Glomerular endothelial cell (primary cell): ENCODE measurements around the gene TET2. TPM values are rescaled to one million over a fixed set of nuclear protein-coding genes. Genes with fewer than 3 reads are reported as not detected.

Experiments used
- DNase-seq: peaks from one replicate; pipeline ENCODE4 v3.0.0-alpha.2; 2011; ENCODE audit warnings: low read depth, low spot score; ENCODE audit errors: extremely low read depth
- total RNA-seq: library from RNA; depleted of rRNA; stranded (reverse); fragments of >200 nt; gene quantifications from 2 replicates; pipeline ENCODE4 v1.2.3, GENCODE V29; 2015

Gene TET2
- total RNA-seq, 1 donor from 2014 or later, result 15.5 TPM

DNA sequence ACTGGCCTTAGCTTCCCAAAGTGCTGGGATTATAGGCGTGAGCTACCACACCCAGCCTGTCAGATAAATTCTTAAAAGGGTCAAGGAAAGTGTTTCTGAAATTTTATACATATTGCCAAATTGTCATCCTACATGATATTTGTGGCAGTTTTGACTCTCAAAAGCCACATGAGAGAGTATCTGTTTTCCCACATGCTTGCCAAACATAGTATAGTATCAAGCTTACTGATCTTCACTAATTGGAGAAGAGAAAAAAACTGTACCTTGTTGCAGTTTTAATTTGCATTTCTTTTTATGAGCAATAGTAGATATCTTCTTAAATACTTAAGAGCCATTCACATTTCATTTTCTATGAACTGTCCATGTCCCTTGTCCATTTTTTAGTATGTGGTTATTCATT lies 83.6 kb downstream of the TET2 start:
- DNase-seq, result no peak

- no peak for DNase-seq
These were observed 85.7 kb downstream of the TET2 start for GRCh38 chr4:105232374-105232773.

DNA sequence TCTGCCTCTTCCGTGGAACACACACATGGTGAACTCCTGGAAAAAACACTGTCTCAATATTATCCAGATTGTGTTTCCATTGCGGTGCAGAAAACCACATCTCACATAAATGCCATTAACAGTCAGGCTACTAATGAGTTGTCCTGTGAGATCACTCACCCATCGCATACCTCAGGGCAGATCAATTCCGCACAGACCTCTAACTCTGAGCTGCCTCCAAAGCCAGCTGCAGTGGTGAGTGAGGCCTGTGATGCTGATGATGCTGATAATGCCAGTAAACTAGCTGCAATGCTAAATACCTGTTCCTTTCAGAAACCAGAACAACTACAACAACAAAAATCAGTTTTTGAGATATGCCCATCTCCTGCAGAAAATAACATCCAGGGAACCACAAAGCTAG lies 87.9 kb downstream of the TET2 start:
- DNase-seq, result no peak

GRCh38 chr4:105236202-105236915 lies 89.7 kb downstream of the TET2 start:
- no peak for DNase-seq

DNA sequence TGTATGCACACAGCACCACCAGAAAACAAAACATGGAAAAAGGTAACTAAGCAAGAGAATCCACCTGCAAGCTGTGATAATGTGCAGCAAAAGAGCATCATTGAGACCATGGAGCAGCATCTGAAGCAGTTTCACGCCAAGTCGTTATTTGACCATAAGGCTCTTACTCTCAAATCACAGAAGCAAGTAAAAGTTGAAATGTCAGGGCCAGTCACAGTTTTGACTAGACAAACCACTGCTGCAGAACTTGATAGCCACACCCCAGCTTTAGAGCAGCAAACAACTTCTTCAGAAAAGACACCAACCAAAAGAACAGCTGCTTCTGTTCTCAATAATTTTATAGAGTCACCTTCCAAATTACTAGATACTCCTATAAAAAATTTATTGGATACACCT lies 90.2 kb downstream of the TET2 start:
- no peak for DNase-seq

GRCh38 chr4:105240037-105240436 lies 93.4 kb downstream of the TET2 start:
- no peak for DNase-seq

GRCh38 chr4:105241451-105241850 lies 94.8 kb downstream of the TET2 start:
- DNase-seq, result no peak

DNA sequence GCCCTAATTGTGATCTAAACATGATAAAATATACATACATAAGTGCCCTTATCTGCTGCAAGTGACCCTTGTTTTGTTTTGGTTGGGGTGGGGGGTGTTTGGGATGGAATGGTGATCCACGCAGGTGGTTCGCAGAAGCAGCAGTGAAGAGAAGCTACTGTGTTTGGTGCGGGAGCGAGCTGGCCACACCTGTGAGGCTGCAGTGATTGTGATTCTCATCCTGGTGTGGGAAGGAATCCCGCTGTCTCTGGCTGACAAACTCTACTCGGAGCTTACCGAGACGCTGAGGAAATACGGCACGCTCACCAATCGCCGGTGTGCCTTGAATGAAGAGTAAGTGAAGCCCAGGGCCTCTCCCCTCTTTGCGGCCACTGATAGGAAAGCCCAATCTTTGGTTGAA lies 96.8 kb downstream of the TET2 start:
- DNase-seq, result no peak

GRCh38 chr4:105246712-105247111 lies 100.0 kb downstream of the TET2 start:
- no peak for DNase-seq

DNA sequence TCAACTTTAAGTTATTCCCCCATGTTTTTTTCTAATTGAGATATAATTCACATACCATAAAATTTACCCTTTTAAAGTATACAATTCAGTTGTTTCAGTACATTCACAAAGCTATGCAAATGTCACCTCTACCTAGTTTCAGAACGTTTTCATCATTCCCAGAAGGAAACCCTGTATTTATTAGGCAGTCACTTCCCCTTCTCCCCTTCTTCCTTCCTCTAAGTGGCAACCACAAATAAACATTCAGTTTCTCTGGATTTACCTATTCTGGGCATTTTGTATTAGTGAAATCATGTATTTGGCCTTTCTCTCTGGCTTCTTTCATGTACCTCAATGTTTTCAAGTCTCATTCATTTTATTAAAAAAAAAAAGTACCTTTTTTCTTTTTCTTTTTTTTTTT lies 101.9 kb downstream of the TET2 start:
- no peak for DNase-seq

DNA sequence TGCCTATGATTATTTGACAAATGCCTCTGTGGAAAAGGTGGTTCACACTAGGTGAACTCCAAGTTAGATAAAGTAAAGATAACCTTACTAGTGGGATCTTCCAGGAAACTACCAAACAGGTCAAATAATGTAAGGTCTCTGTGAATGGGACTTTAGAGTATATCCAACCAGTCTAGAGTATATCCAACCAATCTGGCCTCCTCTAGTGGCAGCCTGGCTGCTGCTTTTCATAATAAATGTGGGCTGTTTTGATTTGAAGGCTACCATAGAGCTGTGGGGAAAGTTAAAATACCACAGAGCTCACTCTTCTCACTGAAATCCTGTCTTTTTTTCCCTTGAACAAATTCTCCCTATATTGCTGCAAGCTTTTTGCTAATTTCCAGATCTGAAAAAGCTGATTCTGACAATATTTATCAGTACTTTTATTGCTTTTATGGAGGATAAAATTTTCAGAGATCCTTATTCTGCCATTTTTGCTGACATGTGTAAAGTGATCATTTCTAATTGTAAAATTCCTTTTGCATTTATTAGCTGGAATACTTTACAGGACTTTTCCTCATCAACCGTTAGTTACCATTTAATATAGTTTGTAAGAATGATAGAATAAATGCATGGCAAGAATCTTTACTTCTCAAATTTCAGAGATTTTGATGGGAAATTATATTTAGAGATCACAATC lies 111.3 kb downstream of the TET2 start:
- no peak for DNase-seq

GRCh38 chr4:105265689-105266088 lies 119.0 kb downstream of the TET2 start:
- DNase-seq, result no peak

- no peak for DNase-seq
These were observed 120.6 kb downstream of the TET2 start for GRCh38 chr4:105267280-105267679.

DNA sequence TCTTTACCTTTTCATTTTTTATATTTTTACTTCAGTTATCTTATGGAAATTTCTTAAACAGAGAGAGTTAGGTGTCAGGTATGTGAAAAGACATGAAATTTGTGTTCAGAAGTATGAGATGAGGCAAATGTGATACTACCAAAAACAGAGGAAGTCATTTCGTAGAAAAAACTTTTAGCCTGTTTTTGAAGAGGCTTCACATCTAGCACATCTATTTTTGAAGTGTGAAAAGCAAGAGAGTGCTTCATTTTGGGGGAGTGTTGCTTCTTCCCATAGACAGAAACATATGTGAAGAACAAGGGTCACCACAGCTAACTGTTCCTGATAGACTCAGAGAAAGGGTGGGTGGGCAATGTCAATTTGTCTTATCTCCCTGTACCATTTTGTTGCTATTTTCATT lies 125.3 kb downstream of the TET2 start:
- DNase-seq, result no peak

GRCh38 chr4:105273230-105273629 lies 126.6 kb downstream of the TET2 start:
- DNase-seq, result no peak

DNA sequence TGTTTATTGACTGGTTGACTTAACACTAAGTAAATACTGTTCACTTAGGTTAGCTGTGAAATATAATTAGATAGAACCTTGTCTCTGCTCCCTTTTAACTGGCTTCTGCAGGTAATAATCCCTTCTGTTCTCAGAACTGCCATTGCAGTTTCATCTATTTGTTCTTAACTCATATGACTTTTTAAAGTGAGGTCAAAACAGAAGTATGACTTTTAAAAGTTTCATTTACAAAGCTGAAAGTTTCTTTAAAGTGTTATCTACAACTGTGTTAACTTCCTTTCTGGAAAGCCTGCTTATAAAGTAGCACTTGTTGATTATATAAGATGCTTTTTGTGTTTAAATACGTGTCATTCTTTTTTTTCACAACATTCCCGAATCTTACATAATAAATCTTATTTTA lies 127.4 kb downstream of the TET2 start:
- DNase-seq, result no peak

DNA sequence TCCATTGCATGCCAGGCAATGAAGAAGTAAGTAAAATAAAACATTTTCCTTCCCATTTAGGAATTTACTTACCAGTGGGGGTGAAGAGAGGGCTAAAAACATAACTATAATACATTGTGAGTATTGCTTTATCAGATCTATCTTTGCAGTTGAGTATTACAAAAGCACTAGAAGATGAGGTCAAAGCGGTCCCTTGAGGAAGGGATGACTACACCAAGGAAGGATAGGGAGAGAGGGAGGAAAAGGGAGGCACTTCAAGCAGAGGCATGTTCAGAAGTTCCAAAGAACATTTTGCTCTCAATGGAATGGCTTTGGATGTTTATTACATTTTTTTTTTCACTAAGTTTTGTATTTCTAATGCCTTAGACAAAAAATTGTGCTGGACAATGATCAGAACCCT lies 127.8 kb downstream of the TET2 start:
- DNase-seq, result no peak

DNA sequence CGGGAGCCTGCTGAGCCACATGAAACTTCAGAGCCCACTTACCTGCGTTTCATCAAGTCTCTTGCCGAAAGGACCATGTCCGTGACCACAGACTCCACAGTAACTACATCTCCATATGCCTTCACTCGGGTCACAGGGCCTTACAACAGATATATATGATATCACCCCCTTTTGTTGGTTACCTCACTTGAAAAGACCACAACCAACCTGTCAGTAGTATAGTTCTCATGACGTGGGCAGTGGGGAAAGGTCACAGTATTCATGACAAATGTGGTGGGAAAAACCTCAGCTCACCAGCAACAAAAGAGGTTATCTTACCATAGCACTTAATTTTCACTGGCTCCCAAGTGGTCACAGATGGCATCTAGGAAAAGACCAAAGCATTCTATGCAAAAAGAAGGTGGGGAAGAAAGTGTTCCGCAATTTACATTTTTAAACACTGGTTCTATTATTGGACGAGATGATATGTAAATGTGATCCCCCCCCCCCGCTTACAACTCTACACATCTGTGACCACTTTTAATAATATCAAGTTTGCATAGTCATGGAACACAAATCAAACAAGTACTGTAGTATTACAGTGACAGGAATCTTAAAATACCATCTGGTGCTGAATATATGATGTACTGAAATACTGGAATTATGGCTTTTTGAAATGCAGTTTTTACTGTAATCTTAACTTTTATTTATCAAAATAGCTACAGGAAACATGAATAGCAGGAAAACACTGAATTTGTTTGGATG lies 129.9 kb downstream of the TET2 start:
- no peak for DNase-seq

DNA sequence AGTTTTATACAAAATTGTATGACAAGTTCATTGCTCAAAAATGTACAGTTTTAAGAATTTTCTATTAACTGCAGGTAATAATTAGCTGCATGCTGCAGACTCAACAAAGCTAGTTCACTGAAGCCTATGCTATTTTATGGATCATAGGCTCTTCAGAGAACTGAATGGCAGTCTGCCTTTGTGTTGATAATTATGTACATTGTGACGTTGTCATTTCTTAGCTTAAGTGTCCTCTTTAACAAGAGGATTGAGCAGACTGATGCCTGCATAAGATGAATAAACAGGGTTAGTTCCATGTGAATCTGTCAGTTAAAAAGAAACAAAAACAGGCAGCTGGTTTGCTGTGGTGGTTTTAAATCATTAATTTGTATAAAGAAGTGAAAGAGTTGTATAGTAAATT lies 131.0 kb downstream of the TET2 start:
- no peak for DNase-seq

- DNase-seq, result no peak
These were observed 132.6 kb downstream of the TET2 start for GRCh38 chr4:105279314-105279713.

GRCh38 chr4:105280338-105281123 lies 133.9 kb downstream of the TET2 start:
- no peak for DNase-seq
